ENCODE measurements around the gene RAB3GAP2.
"Not testable (repeated sequence)": the region's sequence is repeated elsewhere in the genome, so short reads cannot be mapped to it uniquely, and the experiment has no call there.

Gene RAB3GAP2

GRCh38 chr1:220272047-220272840 is at the start of gene RAB3GAP2:
Gene RAB3GAP2, minus strand, starts transcription at chr1:220272453. Its CDS starts 116 bp downstream, at chr1:220272337.
- peak; percentile 94 to 95 for DNase-seq (ENCODE audit: extremely low read depth in 1 of 2, low read depth in 1 of 2)

- no peak for DNase-seq (ENCODE audit: extremely low read depth in 1 of 2, low read depth in 1 of 2)
Observed at GRCh38 chr1:220321758-220322157, 49.5 kb upstream of the RAB3GAP2 start.

- no peak for DNase-seq (ENCODE audit: extremely low read depth in 1 of 2, low read depth in 1 of 2)
Observed at GRCh38 chr1:220320709-220321108, 48.5 kb upstream of the RAB3GAP2 start.

GRCh38 chr1:220318673-220319072 is 46.4 kb upstream of the RAB3GAP2 start:
- no peak for DNase-seq (ENCODE audit: extremely low read depth in 1 of 2, low read depth in 1 of 2)

- no peak for DNase-seq (ENCODE audit: extremely low read depth in 1 of 2, low read depth in 1 of 2)
Observed at GRCh38 chr1:220317161-220317560, 44.9 kb upstream of the RAB3GAP2 start.

GRCh38 chr1:220316305-220316704 is 44.1 kb upstream of the RAB3GAP2 start:
- no peak for DNase-seq (ENCODE audit: extremely low read depth in 1 of 2, low read depth in 1 of 2)

GRCh38 chr1:220315070-220315839 is 43.0 kb upstream of the RAB3GAP2 start:
- no peak for DNase-seq (ENCODE audit: extremely low read depth in 1 of 2, low read depth in 1 of 2)

GRCh38 chr1:220313576-220313975 is 41.3 kb upstream of the RAB3GAP2 start:
- no peak for DNase-seq (ENCODE audit: extremely low read depth in 1 of 2, low read depth in 1 of 2)

- DNase-seq (ENCODE audit: extremely low read depth in 1 of 2, low read depth in 1 of 2): not testable (repeated sequence)
Observed at GRCh38 chr1:220310147-220310546, 37.9 kb upstream of the RAB3GAP2 start.

- no peak for DNase-seq (ENCODE audit: extremely low read depth in 1 of 2, low read depth in 1 of 2)
Observed at GRCh38 chr1:220307607-220308006, 35.4 kb upstream of the RAB3GAP2 start.

- DNase-seq (ENCODE audit: extremely low read depth in 1 of 2, low read depth in 1 of 2): no peak
Observed at GRCh38 chr1:220306339-220306738, 34.1 kb upstream of the RAB3GAP2 start.

- no peak for DNase-seq (ENCODE audit: extremely low read depth in 1 of 2, low read depth in 1 of 2)
Observed at GRCh38 chr1:220303871-220304270, 31.6 kb upstream of the RAB3GAP2 start.

- no peak for DNase-seq (ENCODE audit: extremely low read depth in 1 of 2, low read depth in 1 of 2)
Observed at GRCh38 chr1:220301630-220302029, 29.4 kb upstream of the RAB3GAP2 start.

GRCh38 chr1:220300442-220301121 is 28.3 kb upstream of the RAB3GAP2 start:
- no peak for DNase-seq (ENCODE audit: extremely low read depth in 1 of 2, low read depth in 1 of 2)

- no peak for DNase-seq (ENCODE audit: extremely low read depth in 1 of 2, low read depth in 1 of 2)
Observed at GRCh38 chr1:220299337-220299736, 27.1 kb upstream of the RAB3GAP2 start.

GRCh38 chr1:220298470-220299205 is 26.4 kb upstream of the RAB3GAP2 start:
- DNase-seq (ENCODE audit: extremely low read depth in 1 of 2, low read depth in 1 of 2): no peak

- no peak for DNase-seq (ENCODE audit: extremely low read depth in 1 of 2, low read depth in 1 of 2)
Observed at GRCh38 chr1:220296981-220297380, 24.7 kb upstream of the RAB3GAP2 start.

GRCh38 chr1:220294846-220295301 is 22.6 kb upstream of the RAB3GAP2 start:
- no peak for DNase-seq (ENCODE audit: extremely low read depth in 1 of 2, low read depth in 1 of 2)

GRCh38 chr1:220291580-220291979 is 19.3 kb upstream of the RAB3GAP2 start:
- DNase-seq (ENCODE audit: extremely low read depth in 1 of 2, low read depth in 1 of 2): no peak

GRCh38 chr1:220290140-220290761 is 18.0 kb upstream of the RAB3GAP2 start:
- no peak for DNase-seq (ENCODE audit: extremely low read depth in 1 of 2, low read depth in 1 of 2)
